Common myeloid progenitor, CD34-positive (primary cell): ENCODE data around the gene PRTG. TPM values are rescaled to one million over a fixed set of nuclear protein-coding genes. Genes with fewer than 3 reads are reported as not detected.
A peak's percentile ranks its signal among the peaks of the same experiment; 100 is the strongest.
"Not testable (repeated sequence)": the region's sequence is repeated elsewhere in the genome, so short reads cannot be mapped to it uniquely, and the experiment has no call there.

Experiments
- CTCF ChIA-PET: fragments of 350-600 bp; sonication (Branson Sonifier 250); formaldehyde crosslinking; loops from one replicate; lab custom pipeline; 2021; ENCODE audit warnings: antibody characterized with exemption; lab: Charles Lee
- POLR2A ChIA-PET: fragments of 350-600 bp; sonication (Branson Sonifier 250); formaldehyde crosslinking; loops from one replicate; lab custom pipeline; 2021; ENCODE audit warnings: antibody characterized with exemption; lab: Charles Lee
- DNase-seq, 3 donors: peaks; one replicate each; pipeline versions ENCODE4 v3.0.0 to v3.0.0-alpha.2; 2013
- H3K27ac ChIP-seq, 2 experiments: 1 replicate in 1 of 2; 2 replicates in 1 of 2; pipeline ENCODE4 v1.7.0; 2013; ENCODE audit warnings: inconsistent platforms in 2 of 2, low read length in 2 of 2, mild to moderate bottlenecking in 2 of 2, low read depth in 1 of 2, moderate library complexity in 1 of 2; ENCODE audit not compliant: severe bottlenecking in 2 of 2, insufficient read depth in 1 of 2, poor library complexity in 1 of 2
- H3K27me3 ChIP-seq, 5 experiments: replicated peaks in 2 of 5; 1 replicate in 3 of 5; 2 replicates in 2 of 5; pipeline versions ENCODE4 v1.6.1 to v1.7.0; 2013; ENCODE audit warnings: low read length in 4 of 5, mild to moderate bottlenecking in 2 of 5, moderate library complexity in 2 of 5, inconsistent platforms in 1 of 5; ENCODE audit not compliant: insufficient read depth in 5 of 5, control insufficient read depth in 4 of 5
- H3K36me3 ChIP-seq, 4 experiments: 1 replicate in 2 of 4; 2 replicates in 2 of 4; pipeline versions ENCODE4 v1.6.1 to v1.7.0; 2013; ENCODE audit warnings: low read length in 3 of 4, control low read depth in 1 of 4, mild to moderate bottlenecking in 1 of 4; ENCODE audit not compliant: control insufficient read depth in 4 of 4, insufficient read depth in 4 of 4
- H3K4me1 ChIP-seq, 4 experiments: 1 replicate in 3 of 4; 2 replicates in 1 of 4; pipeline versions ENCODE4 v1.6.1 to v1.7.1; 2013; ENCODE audit warnings: low read length in 3 of 4, mild to moderate bottlenecking in 3 of 4, control low read depth in 1 of 4, inconsistent platforms in 1 of 4, moderate library complexity in 1 of 4; ENCODE audit not compliant: control insufficient read depth in 4 of 4, insufficient read depth in 4 of 4; ENCODE audit errors: control extremely low read depth in 1 of 4
- H3K4me3 ChIP-seq, 7 experiments: 1 replicate in 4 of 7; 2 replicates in 3 of 7; pipeline versions ENCODE4 v1.5.1 to v1.7.0; 2013; ENCODE audit warnings: mild to moderate bottlenecking in 7 of 7, low read length in 6 of 7, moderate library complexity in 6 of 7, inconsistent platforms in 2 of 7, low read depth in 2 of 7, control low read depth in 1 of 7; ENCODE audit not compliant: insufficient read depth in 4 of 7, control insufficient read depth in 1 of 7; ENCODE audit errors: extremely low read depth in 1 of 7
- H3K9me3 ChIP-seq, 5 experiments: 1 replicate in 4 of 5; 2 replicates in 1 of 5; pipeline versions ENCODE4 v1.6.1 to v1.7.1; 2013; ENCODE audit warnings: low read length in 4 of 5, mild to moderate bottlenecking in 2 of 5, inconsistent platforms in 1 of 5, low read depth in 1 of 5, moderate library complexity in 1 of 5; ENCODE audit not compliant: control insufficient read depth in 4 of 5, insufficient read depth in 2 of 5; ENCODE audit errors: control extremely low read depth in 1 of 5
- WGBS: methylation state at CpG from one replicate; pipeline ENCODE4 v1.1.5; 2013; ENCODE audit not compliant: insufficient coverage; 5-methylcytosine and 5-hydroxymethylcytosine counted together
- polyA plus RNA-seq: library from polyadenylated mRNA; unstranded; fragments of 120-200 nt; gene quantifications from one replicate; pipeline ENCODE4 v1.2.1, GENCODE V29; 2013

Gene PRTG, protein sequence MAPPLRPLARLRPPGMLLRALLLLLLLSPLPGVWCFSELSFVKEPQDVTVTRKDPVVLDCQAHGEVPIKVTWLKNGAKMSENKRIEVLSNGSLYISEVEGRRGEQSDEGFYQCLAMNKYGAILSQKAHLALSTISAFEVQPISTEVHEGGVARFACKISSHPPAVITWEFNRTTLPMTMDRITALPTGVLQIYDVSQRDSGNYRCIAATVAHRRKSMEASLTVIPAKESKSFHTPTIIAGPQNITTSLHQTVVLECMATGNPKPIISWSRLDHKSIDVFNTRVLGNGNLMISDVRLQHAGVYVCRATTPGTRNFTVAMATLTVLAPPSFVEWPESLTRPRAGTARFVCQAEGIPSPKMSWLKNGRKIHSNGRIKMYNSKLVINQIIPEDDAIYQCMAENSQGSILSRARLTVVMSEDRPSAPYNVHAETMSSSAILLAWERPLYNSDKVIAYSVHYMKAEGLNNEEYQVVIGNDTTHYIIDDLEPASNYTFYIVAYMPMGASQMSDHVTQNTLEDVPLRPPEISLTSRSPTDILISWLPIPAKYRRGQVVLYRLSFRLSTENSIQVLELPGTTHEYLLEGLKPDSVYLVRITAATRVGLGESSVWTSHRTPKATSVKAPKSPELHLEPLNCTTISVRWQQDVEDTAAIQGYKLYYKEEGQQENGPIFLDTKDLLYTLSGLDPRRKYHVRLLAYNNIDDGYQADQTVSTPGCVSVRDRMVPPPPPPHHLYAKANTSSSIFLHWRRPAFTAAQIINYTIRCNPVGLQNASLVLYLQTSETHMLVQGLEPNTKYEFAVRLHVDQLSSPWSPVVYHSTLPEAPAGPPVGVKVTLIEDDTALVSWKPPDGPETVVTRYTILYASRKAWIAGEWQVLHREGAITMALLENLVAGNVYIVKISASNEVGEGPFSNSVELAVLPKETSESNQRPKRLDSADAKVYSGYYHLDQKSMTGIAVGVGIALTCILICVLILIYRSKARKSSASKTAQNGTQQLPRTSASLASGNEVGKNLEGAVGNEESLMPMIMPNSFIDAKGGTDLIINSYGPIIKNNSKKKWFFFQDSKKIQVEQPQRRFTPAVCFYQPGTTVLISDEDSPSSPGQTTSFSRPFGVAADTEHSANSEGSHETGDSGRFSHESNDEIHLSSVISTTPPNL
- polyA plus RNA-seq = 0.01 TPM

DNA sequence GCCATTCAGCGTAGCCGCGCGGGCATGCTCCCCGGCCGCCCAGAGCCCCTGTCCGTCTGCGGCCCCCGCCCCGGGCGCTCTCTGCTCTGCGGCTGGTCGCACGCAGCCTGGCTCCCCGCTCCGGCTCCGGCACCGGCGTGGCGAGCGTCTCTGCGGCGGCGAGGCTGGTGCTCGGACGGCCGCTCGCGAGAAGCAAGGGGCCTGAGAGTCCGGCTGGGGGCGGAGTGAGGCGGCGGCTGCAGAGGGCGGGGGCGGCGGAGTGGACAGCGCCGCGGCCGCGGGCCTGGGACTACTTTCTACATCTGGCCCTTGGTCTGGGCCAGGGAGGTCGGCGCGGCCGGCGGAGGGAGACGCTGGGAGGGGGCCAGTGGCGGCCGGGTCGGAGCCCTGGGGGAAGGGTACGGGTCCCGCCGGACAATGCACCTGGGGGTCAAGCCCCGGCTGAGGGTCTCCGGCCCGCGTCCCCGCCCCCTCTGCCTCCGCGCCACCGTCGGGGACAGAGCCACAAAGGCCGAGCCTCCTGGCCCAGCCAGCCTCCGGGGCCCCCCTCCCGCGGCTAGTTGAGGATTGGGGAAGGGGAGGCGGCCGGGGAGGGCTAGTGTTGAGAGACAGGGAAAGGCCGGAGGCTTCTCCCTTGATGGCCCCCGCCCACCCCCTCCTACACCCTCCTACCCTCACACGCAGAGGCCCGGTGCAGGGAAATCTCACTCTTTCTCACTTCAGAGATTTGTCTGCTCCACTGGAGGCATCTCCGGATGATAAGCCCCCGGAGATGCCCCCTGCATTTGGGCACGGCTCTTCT lies at the start of gene PRTG:
PRTG (minus strand) TSS at position 226 of the 802 bp plus-strand sequence; CDS start at position 5, 221 bp downstream.
- Histone ChIP-seq H3K27ac (no peak within 1 kb of the TSS), H3K27me3 (peaks cover 0 to 64% (median 15%) of the 10 kb centered on the region in 5 experiments), H3K4me1 (peaks cover 17 to 24% (median 20%) of the 10 kb centered on the region in 4 experiments), H3K9me3 (no peaks in the 10 kb centered on the region), H3K36me3 (no peaks in the 10 kb centered on the region), H3K4me3 (peak within 1 kb of the TSS; percentile 58 to 93 (median 71))
- ChIA-PET POLR2A (interaction anchor here (0.6 kb wide), 1 partner anchor 10 kb away, joined by 3 read pairs; no protein-coding TSS in a partner anchor), CTCF (no interaction called here)
- peak in 1 of 3 donors; percentile 10 for DNase-seq
- 0% methylated on average over 39 of the region's 75 CpGs for WGBS

DNA sequence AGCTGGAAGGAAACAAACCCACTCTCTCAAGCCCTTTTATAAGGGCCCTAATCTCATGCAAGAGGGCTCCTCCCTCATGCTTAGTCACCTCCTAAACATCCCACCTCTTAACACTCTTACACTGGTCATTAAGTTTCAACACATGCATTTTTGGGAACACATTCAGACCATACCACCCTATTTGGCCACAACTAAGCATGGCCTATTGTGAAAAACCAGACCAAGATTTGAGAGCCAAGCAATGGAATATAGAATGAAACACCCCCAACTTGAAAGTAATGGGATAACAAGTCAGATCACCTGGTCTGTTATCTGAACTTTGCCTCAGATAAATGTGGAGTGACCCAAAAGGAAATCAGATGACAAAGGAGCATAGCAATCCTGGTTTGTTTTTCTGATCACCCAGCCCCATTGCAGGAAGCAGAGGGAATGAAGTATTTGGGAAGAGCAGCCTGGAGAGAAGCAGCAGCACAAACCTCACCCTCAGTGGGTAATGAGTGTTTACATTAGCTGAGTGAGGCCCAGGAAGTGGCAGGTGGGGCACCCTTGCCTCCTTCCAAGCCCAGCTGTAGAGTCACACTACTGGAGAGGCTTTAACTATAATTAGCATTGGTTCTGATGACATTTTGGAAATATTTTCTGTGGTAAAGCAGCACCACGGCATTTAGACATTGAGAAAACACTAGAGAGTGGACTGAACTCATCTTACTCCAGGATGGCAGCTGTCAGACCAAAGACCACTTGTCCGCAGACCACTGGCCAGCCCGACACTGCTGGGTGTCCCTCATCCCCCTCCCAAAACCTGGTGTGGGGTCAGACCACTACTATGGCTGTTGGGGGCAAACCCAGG lies 48.8 kb upstream of the PRTG start:
- Histone ChIP-seq H3K27ac (no peak overlapping the region), H3K9me3 (peaks cover 0 to 7% (median 0%) of the 10 kb centered on the region in 5 experiments), H3K36me3 (no peaks in the 10 kb centered on the region), H3K27me3 (no peaks in the 10 kb centered on the region), H3K4me3 (no peak overlapping the region), H3K4me1 (no peaks in the 10 kb centered on the region)
- POLR2A ChIA-PET = no interaction called here
- CTCF ChIA-PET = no interaction called here
- no peak for DNase-seq
- WGBS = 89% methylated on average over 1 of the region's 3 CpGs

DNA sequence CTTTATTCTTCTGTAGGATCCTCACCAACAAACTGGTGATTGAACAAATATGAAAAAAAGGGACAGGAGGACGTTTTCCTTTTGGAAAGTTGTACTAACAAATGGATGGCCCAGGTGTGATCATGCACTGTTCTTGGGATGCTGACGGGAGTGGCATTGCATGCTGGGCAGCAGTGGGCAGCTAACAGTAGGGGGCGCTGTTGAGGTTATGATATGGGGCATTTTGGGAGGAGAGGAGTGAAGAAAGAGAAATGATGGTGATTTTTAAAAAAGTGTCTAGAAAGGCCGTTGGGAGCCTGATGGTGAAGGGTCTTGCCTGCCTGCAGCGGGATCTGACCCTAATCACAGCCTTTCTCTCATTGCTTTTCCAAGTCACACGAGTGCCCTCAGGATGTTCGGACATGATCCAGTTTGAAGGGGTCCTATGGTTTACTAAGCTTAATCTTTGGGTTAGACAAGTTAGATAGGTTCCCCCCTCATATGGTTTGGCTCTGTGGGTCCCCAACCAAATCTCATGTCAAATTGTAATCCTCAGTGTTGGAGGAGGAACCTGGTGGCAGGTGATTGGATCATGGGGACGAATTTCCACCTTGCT lies 46.2 kb upstream of the PRTG start:
- Histone ChIP-seq H3K27ac (no peak overlapping the region), H3K9me3 (peaks cover 0 to 5% (median 0%) of the 10 kb centered on the region in 5 experiments), H3K4me3 (no peak overlapping the region), H3K27me3 (no peaks in the 10 kb centered on the region), H3K36me3 (no peaks in the 10 kb centered on the region), H3K4me1 (peaks cover 0 to 5% (median 2%) of the 10 kb centered on the region in 4 experiments)
- 97% methylated on average over 8 of the region's 8 CpGs for WGBS
- ChIA-PET CTCF (no interaction called here), POLR2A (no interaction called here)
- no peak for DNase-seq

DNA sequence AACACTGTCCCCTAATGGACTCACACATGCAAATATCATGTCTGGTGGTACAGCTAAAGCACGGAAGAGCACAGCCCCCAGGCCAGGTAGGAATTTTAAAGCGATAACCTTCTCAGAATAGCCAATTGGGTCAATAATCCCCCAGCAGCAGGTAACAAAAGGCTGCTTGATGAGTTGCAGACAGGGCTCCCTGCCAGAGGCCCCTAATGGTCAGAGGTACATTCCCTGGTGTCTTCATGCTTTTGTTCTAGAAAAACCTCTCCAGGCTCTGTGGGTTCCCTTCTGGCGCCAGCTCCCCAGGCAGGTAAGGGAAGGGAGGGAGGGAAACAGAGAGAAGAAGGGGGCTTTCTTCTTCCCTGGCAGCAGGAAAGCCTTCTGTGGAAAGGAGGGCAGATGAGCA lies 43.4 kb upstream of the PRTG start:
- Histone ChIP-seq H3K9me3 (peaks cover 0 to 3% (median 0%) of the 10 kb centered on the region in 5 experiments), H3K4me3 (no peak overlapping the region), H3K36me3 (no peaks in the 10 kb centered on the region), H3K4me1 (peaks cover 0 to 11% (median 2%) of the 10 kb centered on the region in 4 experiments), H3K27me3 (no peaks in the 10 kb centered on the region), H3K27ac (no peak overlapping the region)
- ChIA-PET CTCF (interaction anchor here (1.1 kb wide), 1 partner anchor 17 kb away, joined by 3 read pairs; no protein-coding TSS in a partner anchor), POLR2A (no interaction called here)
- DNase-seq = no peak
- WGBS = 100% methylated on average over 2 of the region's 3 CpGs

DNA sequence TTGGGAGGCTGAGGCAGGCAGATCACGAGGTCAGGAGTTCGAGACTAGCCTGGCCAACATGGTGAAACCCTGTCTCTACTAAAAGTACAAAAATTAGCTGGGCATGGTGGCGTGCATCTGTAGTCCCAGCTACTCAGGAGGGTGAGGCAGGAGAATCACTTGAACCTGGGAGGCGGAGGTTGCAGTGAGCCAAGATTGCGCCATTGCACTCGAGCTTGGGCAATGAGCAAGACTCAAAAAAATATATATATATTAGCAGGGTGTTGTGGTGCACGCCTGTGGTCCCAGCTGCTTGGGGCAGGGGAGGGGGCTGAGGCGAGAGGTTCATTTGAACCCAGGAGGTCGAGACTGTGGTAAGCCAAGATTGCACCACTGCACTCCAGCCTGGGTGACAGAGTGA lies 42.6 kb upstream of the PRTG start:
- DNase-seq, H3K27ac ChIP-seq, CTCF ChIA-PET, H3K27me3 ChIP-seq, H3K4me3 ChIP-seq, H3K9me3 ChIP-seq, H3K36me3 ChIP-seq, POLR2A ChIA-PET: not testable (repeated sequence)
- H3K4me1 ChIP-seq = peaks cover 0 to 11% (median 2%) of the 10 kb centered on the region in 4 experiments
- 100% methylated on average over 5 of the region's 9 CpGs for WGBS
